ENCODE results near the gene FGD1.

Gene FGD1

GRCh38 chrX:54470054-54470760 is 25.8 kb downstream of the FGD1 start:
- no peak overlapping the region for H2AFZ ChIP-seq
- H3K79me2 ChIP-seq = peaks cover 3% of the 10 kb centered on the region
- no peak overlapping the region for H3K4me3 ChIP-seq (ENCODE audit: low read depth, low read length)
- H3K9me3 ChIP-seq (ENCODE audit: control insufficient read depth, low read length) = no peaks in the 10 kb centered on the region
- no peaks in the 10 kb centered on the region for H3K27me3 ChIP-seq (ENCODE audit: control insufficient read depth, insufficient read depth, low read length)
- no peak overlapping the region for H3K27ac ChIP-seq
- TF ChIP-seq CTCF (IDR thresholded peaks at IDR 0.05) = no peak
- no peaks in the 10 kb centered on the region for H3K4me1 ChIP-seq
- no peak overlapping the region for H3K4me2 ChIP-seq (ENCODE audit: low read length)
- no peak overlapping the region for H3K9ac ChIP-seq
- no peaks in the 10 kb centered on the region for H3K36me3 ChIP-seq (ENCODE audit: control insufficient read depth, insufficient read depth, low read length)

DNA sequence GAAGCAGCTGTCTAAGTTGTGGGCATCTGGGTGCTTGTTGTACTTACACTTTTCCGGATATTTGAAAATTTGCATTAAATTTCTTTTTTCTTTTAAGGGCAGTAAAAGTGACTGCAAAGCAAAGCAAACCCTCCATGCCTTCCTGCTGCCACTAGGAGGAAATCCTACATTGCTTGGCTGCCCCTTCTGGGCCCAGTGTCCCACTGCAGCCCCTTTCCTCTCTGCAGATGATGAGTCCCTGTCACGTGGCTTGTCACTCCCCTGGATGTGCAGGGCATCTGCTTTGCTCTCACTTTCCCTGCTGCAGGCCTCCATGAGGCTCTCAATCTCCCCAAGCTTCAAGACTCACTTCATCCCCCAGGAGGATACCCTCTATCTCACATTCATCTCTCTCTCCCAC is 43.1 kb downstream of the FGD1 start:
- no peak overlapping the region for H2AFZ ChIP-seq
- no peak for TF ChIP-seq CTCF (IDR thresholded peaks at IDR 0.05)
- no peak overlapping the region for H3K4me2 ChIP-seq (ENCODE audit: low read length)
- H3K36me3 ChIP-seq (ENCODE audit: control insufficient read depth, insufficient read depth, low read length) = no peaks in the 10 kb centered on the region
- H3K4me1 ChIP-seq = no peaks in the 10 kb centered on the region
- no peaks in the 10 kb centered on the region for H3K27me3 ChIP-seq (ENCODE audit: control insufficient read depth, insufficient read depth, low read length)
- H3K4me3 ChIP-seq (ENCODE audit: low read depth, low read length) = no peak overlapping the region
- H3K9ac ChIP-seq = no peak overlapping the region
- H3K9me3 ChIP-seq (ENCODE audit: control insufficient read depth, low read length) = no peaks in the 10 kb centered on the region
- H3K79me2 ChIP-seq = no peaks in the 10 kb centered on the region
- H3K27ac ChIP-seq = no peak overlapping the region

DNA sequence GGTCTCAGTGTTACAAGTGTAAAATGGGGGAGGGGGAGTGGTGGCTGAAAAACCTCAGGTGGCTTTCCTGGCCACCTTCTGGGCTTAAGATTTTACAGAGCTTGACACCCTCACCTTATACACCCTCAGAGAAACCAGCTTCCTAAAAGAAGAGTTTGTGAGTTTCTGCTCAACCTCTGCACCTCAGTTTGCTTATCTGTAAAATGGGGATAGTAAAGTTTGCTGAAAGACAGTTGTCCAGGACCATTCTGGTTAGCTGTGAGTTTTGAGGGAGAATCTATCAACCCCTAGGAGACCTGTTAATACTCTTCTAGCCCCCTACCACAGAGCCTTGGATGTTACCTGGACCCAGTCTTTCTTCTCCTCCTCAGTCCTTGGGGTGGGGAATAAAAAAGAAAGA is 46.1 kb downstream of the FGD1 start:
- H3K27me3 ChIP-seq (ENCODE audit: control insufficient read depth, insufficient read depth, low read length) = no peaks in the 10 kb centered on the region
- H3K9ac ChIP-seq = no peak overlapping the region
- TF ChIP-seq CTCF (IDR thresholded peaks at IDR 0.05) = no peak
- no peak overlapping the region for H2AFZ ChIP-seq
- no peak overlapping the region for H3K27ac ChIP-seq
- H3K36me3 ChIP-seq (ENCODE audit: control insufficient read depth, insufficient read depth, low read length) = no peaks in the 10 kb centered on the region
- H3K4me3 ChIP-seq (ENCODE audit: low read depth, low read length) = no peak overlapping the region
- no peaks in the 10 kb centered on the region for H3K79me2 ChIP-seq
- no peaks in the 10 kb centered on the region for H3K9me3 ChIP-seq (ENCODE audit: control insufficient read depth, low read length)
- no peaks in the 10 kb centered on the region for H3K4me1 ChIP-seq
- H3K4me2 ChIP-seq (ENCODE audit: low read length) = no peak overlapping the region

DNA sequence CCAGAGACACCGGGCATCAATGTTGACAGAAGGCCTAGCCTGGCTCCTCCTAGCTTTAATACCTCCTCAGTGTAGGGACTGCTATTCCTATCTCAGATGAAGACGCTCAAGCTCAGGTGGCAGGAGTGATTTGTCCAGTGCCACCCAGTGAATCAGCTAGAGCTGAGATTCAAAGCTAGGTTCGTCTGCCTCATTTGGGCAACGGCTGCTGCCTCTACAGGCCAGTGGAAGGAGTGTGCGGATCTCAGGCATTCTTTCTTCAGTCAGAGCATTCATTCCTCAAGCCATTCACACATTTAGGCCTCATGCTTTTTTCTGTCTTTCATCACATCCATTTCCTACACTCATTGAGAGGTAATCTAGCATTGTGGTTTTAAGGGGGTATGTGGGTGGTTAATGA is 48.6 kb downstream of the FGD1 start:
- no peaks in the 10 kb centered on the region for H3K4me1 ChIP-seq
- TF ChIP-seq CTCF (IDR thresholded peaks at IDR 0.05) = peak; percentile 16
- no peaks in the 10 kb centered on the region for H3K9me3 ChIP-seq (ENCODE audit: control insufficient read depth, low read length)
- H2AFZ ChIP-seq = no peak overlapping the region
- H3K36me3 ChIP-seq (ENCODE audit: control insufficient read depth, insufficient read depth, low read length) = no peaks in the 10 kb centered on the region
- no peak overlapping the region for H3K4me3 ChIP-seq (ENCODE audit: low read depth, low read length)
- H3K27me3 ChIP-seq (ENCODE audit: control insufficient read depth, insufficient read depth, low read length) = no peaks in the 10 kb centered on the region
- H3K9ac ChIP-seq = no peak overlapping the region
- no peak overlapping the region for H3K4me2 ChIP-seq (ENCODE audit: low read length)
- H3K27ac ChIP-seq = no peak overlapping the region
- no peaks in the 10 kb centered on the region for H3K79me2 ChIP-seq

GRCh38 chrX:54446084-54446483 is 50.0 kb downstream of the FGD1 start:
- no peaks in the 10 kb centered on the region for H3K27me3 ChIP-seq (ENCODE audit: control insufficient read depth, insufficient read depth, low read length)
- no peaks in the 10 kb centered on the region for H3K9me3 ChIP-seq (ENCODE audit: control insufficient read depth, low read length)
- H3K4me2 ChIP-seq (ENCODE audit: low read length) = no peak overlapping the region
- no peaks in the 10 kb centered on the region for H3K79me2 ChIP-seq
- no peak for TF ChIP-seq CTCF (IDR thresholded peaks at IDR 0.05)
- H3K4me1 ChIP-seq = peaks cover 4% of the 10 kb centered on the region
- no peak overlapping the region for H3K27ac ChIP-seq
- H3K9ac ChIP-seq = no peak overlapping the region
- no peak overlapping the region for H2AFZ ChIP-seq
- H3K36me3 ChIP-seq (ENCODE audit: control insufficient read depth, insufficient read depth, low read length) = no peaks in the 10 kb centered on the region
- H3K4me3 ChIP-seq (ENCODE audit: low read depth, low read length) = no peak overlapping the region

All from parathyroid adenoma (tissue), 2 donors.